Effector memory CD4-positive, alpha-beta T cell (primary cell): ENCODE results near the gene TPM3.
A peak's percentile ranks its signal among the peaks of the same experiment; 100 is the strongest.
"Not testable (repeated sequence)": the region's sequence is repeated elsewhere in the genome, so short reads cannot be mapped to it uniquely, and the experiment has no call there.

Experiments
- DNase-seq, 3 donors: peaks; one replicate each; pipeline ENCODE4 v3.0.0-alpha.2; 2020
- H3K27ac ChIP-seq: 2 replicates; pipeline ENCODE4 v1.7.0; 2013; ENCODE audit warnings: mild to moderate bottlenecking, low read length, moderate library complexity; ENCODE audit not compliant: insufficient read depth, poor library complexity, severe bottlenecking
- H3K27me3 ChIP-seq: replicated peaks from 2 replicates; pipeline ENCODE4 v1.7.0; 2013; ENCODE audit warnings: mild to moderate bottlenecking, low read length; ENCODE audit not compliant: insufficient read depth, control insufficient read depth, poor library complexity, severe bottlenecking
- H3K36me3 ChIP-seq: 2 replicates; pipeline ENCODE4 v1.7.0; 2013; ENCODE audit warnings: mild to moderate bottlenecking, low read length, moderate library complexity; ENCODE audit not compliant: control insufficient read depth, insufficient read depth
- H3K4me1 ChIP-seq: 2 replicates; pipeline ENCODE4 v1.7.0; 2013; ENCODE audit warnings: low read length, mild to moderate bottlenecking; ENCODE audit not compliant: control insufficient read depth, insufficient read depth, poor library complexity, severe bottlenecking
- H3K4me3 ChIP-seq: 2 replicates; pipeline ENCODE4 v1.7.0; 2013; ENCODE audit warnings: low read length, low read depth, mild to moderate bottlenecking; ENCODE audit not compliant: insufficient read depth, poor library complexity, severe bottlenecking
- H3K9me3 ChIP-seq: 2 replicates; pipeline ENCODE4 v1.7.0; 2013; ENCODE audit warnings: mild to moderate bottlenecking, low read length, moderate library complexity; ENCODE audit not compliant: control insufficient read depth

The TPM3 gene

DNA sequence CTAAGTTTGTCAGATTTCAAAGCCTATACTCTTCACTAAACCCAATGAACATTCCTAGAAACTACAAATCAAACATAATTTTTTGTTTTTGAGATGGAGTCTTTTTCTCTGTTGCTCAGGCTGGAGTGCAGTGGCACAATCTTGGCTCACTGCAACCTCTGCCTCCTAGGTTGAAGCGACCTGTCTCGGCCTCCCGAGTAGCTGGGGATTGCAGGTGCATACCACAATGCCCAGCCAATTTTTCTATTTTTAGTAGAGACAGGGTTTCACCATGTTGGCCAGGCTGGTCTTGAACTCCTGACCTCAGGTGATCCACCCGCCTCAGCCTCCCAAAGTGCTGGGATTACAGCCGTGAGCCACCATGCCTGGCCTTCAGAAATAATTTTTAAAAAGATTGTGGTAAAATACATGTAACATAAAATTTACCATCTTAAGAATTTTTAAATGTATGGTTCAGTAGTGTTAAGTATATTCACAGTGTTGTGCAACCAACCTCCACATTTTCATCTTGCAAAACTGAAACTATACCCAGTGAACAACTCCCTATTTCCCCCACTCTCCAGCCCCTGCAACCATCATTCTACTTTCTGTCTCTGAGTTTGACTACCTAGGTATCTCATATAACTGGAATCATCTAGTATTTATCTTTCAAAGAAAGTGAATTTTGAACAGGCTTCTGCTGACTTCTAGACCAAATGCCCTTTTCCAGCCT is 16.9 kb upstream of the TPM3 start:
- no peak for DNase-seq
- Histone ChIP-seq H3K4me1 (no peaks in the 10 kb centered on the region), H3K4me3 (no peak overlapping the region), H3K27ac (no peak overlapping the region), H3K9me3 (no peaks in the 10 kb centered on the region), H3K36me3 (peaks cover 58% of the 10 kb centered on the region), H3K27me3 (no peaks in the 10 kb centered on the region)

DNA sequence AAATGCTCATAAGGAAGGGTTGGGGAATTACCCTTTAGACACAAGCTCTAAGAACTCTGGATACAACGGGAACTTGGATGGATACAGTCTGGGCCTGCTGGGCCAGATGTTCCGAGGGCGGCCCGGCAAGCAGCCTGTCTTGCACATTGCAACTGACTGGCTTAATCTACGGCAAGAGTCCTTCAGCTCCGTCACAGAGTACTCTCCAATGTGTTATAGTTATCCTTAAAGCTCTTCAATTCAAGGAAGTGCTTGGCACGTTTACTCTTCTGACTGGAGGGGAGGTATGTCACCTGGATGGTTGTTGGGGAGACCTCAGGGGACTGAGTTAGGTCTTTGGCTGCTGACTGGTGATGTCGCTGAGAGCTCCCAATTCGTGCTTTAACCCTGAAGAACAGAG is 15.4 kb upstream of the TPM3 start:
- no peaks in the 10 kb centered on the region for H3K27me3 ChIP-seq
- DNase-seq, result no peak
- no peak overlapping the region for H3K4me3 ChIP-seq
- no peak overlapping the region for H3K27ac ChIP-seq
- H3K36me3 ChIP-seq, result peaks cover 43% of the 10 kb centered on the region
- no peaks in the 10 kb centered on the region for H3K4me1 ChIP-seq
- H3K9me3 ChIP-seq, result no peaks in the 10 kb centered on the region

DNA sequence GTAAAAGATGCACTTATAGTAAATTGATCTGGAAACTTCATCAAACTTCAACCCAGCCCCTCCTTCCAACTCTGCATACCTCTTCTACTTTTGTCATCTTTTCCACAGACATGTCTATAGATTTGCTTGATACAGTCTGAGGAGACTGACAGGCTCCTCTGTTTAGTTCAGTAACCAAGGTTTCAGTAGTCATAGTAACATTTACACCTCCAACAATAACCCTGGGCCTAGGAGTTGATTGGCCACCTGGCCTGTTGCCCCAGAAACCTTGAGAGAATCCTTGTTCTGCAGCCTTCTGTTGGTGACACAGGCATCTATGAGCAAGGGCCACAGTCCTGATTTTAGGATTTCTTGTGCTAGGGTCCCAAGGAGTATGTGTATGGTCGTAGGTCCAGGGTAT is 14.3 kb upstream of the TPM3 start, which contains the start of gene CFAP141:
TSS of gene CFAP141 (minus strand) at position 138 of the 400 bp plus-strand sequence. CDS start at position 112, 26 bp downstream.
- Histone ChIP-seq H3K4me1 (no peaks in the 10 kb centered on the region), H3K27ac (no peak within 1 kb of the TSS), H3K4me3 (no peak within 1 kb of the TSS), H3K9me3 (no peaks in the 10 kb centered on the region), H3K27me3 (no peaks in the 10 kb centered on the region), H3K36me3 (peaks cover 32% of the 10 kb centered on the region)
- no peak for DNase-seq

DNA sequence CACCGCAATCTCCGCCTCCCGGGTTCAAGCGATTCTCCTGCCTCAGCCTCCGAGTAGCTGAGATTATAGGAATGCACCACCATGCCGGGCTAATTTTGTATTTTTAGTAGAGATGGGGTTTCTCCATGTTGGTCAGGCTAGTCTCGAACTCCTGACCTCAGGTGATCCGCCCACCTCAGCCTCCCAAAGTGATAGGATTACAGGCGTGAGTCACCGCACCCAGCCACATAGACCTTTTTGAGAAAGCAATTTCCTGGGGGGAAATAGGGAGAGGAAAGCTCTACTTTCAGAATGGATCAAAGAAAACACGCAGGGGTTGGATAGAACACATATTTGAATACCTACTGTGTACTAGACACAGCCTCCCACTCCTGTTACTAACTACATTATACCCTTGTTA is 13.9 kb upstream of the TPM3 start:
- not testable (repeated sequence) for DNase-seq, H3K4me3 ChIP-seq

DNA sequence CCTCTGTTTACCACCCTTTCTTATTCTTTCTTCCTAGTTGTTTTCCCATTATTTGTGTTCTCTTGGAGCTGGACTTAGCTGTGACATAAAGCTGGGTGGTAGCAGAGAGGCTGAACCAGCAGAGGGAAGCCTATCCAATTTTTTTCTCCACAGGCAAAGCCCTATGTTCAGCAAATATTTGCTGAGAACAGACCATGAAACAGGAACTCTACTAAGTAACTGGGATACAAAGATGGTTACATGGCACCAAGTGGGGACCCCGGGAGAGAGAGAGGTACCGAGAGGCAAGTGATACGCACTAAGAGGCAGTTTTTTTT is 7.6 kb upstream of the TPM3 start:
- H3K4me3 ChIP-seq, result no peak overlapping the region
- no peaks in the 10 kb centered on the region for H3K36me3 ChIP-seq
- H3K27ac ChIP-seq, result no peak overlapping the region
- DNase-seq, result no peak
- no peaks in the 10 kb centered on the region for H3K9me3 ChIP-seq
- H3K27me3 ChIP-seq, result no peaks in the 10 kb centered on the region
- H3K4me1 ChIP-seq, result no peaks in the 10 kb centered on the region

More for the DNA sequence above, 13.9 kb upstream of the TPM3 start:
- not testable (repeated sequence) for H3K27ac ChIP-seq, H3K9me3 ChIP-seq, H3K4me1 ChIP-seq, H3K27me3 ChIP-seq
- peaks cover 31% of the 10 kb centered on the region for H3K36me3 ChIP-seq

DNA sequence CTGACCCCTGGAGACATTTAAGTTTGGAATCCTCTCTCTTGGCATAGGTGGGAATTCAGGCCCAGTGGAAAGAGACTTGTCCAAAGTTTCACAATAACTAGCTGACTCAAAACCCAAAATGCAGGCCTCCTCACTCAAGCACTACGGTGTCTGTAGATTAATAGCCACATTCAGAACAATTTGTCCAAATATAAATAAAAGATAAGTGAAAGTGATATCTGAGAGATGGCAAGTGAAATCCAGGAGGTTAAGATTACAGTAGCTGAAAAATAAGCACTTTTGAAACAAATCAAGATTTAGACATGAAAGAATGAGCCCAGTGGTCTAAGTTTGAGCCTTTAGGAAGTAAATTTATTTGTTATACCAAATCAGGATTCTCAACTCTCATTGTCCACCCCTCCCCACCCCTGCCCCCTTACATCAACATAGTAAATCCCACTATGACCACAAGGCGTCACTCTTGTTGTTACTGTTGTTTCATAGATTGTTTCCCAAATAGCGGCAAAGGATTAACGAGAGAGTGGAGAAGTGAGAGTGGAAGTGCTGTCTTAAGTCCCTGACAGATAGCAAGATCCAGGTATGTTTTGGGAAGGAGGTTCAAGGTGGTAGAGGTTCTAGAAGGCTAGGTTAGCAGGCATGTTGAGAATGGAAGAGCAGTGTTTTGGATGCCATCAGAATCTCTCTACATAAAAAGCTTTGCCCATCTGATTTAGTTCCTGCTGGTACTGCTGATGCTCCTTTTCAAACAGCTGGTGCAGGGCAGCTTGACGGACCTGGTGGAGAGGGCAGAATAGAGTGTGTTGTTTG is 7.1 kb upstream of the TPM3 start:
- Histone ChIP-seq H3K27me3 (no peaks in the 10 kb centered on the region), H3K36me3 (no peaks in the 10 kb centered on the region), H3K4me3 (no peak overlapping the region), H3K27ac (no peak overlapping the region), H3K9me3 (no peaks in the 10 kb centered on the region), H3K4me1 (no peaks in the 10 kb centered on the region)
- DNase-seq, result peak in 2 of 3 donors; percentile 11 to 26

DNA sequence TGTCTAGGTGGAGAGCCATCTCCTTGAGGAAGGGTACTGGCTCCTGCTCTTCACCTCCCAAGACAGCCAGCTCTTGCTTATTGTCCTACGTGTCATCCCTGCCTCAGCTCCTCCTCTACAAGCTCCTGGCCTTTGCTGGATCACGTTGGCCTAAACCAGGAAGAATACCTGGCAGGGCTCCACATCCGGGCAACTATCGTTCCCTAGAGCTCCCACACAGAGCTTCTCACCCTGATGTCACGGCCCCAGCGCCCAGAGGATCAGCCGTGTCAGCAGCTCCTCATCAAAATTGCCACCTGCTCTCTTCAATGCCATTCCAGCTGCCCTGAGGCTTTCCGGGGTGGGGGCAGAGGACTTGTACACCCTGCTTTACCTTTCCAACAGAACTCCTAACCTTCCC is 1.9 kb upstream of the TPM3 start:
- H3K4me3 ChIP-seq, result no peak overlapping the region
- no peak for DNase-seq
- H3K9me3 ChIP-seq, result no peaks in the 10 kb centered on the region

DNA sequence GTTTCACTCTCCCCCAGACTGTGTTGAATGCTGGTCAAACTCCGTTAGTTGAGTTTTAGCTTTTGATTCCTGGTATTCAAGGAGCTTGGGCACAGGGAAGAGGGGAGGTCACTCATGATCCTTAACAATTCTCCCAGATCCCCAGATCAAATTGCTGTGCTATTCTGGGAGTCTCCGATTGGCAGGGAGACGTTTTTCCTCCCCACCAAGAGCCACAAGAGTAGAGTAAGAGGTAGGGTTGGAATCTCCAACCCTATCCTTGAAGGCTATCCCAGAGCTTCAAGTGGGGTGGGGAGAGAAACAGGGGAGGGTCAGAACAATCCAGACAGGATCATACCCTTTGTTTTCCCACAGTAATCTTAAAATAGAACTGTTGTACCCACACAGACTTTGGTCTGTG is 576 bp upstream of the TPM3 start:
- no peaks in the 10 kb centered on the region for H3K36me3 ChIP-seq
- H3K27me3 ChIP-seq, result no peaks in the 10 kb centered on the region
- no peak for DNase-seq
- no peaks in the 10 kb centered on the region for H3K9me3 ChIP-seq
- no peaks in the 10 kb centered on the region for H3K4me1 ChIP-seq
- no peak overlapping the region for H3K27ac ChIP-seq
- H3K4me3 ChIP-seq, result no peak overlapping the region

More for the DNA sequence above, 1.9 kb upstream of the TPM3 start:
- H3K27me3 ChIP-seq, result no peaks in the 10 kb centered on the region
- no peaks in the 10 kb centered on the region for H3K36me3 ChIP-seq
- H3K4me1 ChIP-seq, result no peaks in the 10 kb centered on the region
- no peak overlapping the region for H3K27ac ChIP-seq

DNA sequence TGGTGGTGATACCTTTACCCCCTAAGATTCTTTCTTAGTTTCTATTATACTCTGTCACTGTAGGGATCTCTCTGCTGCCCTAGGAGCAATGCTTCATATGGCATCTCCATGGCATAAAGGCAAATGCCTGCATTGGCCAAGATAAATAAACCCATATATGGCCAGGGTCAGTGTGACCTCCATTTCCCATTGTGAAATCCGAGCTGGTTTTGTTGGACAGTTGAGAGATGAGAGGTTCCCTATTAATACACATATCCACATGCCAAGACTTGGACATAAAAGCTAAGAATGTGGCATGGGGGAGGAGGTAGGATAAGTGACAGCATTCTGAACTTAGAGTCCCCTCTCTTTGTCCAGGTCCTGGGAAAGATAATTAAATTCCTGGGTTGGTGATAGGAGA is 1.4 kb downstream of the TPM3 start:
- Histone ChIP-seq H3K4me3 (no peak overlapping the region), H3K36me3 (no peaks in the 10 kb centered on the region), H3K27me3 (no peaks in the 10 kb centered on the region), H3K27ac (no peak overlapping the region), H3K9me3 (no peaks in the 10 kb centered on the region), H3K4me1 (no peaks in the 10 kb centered on the region)
- no peak for DNase-seq

DNA sequence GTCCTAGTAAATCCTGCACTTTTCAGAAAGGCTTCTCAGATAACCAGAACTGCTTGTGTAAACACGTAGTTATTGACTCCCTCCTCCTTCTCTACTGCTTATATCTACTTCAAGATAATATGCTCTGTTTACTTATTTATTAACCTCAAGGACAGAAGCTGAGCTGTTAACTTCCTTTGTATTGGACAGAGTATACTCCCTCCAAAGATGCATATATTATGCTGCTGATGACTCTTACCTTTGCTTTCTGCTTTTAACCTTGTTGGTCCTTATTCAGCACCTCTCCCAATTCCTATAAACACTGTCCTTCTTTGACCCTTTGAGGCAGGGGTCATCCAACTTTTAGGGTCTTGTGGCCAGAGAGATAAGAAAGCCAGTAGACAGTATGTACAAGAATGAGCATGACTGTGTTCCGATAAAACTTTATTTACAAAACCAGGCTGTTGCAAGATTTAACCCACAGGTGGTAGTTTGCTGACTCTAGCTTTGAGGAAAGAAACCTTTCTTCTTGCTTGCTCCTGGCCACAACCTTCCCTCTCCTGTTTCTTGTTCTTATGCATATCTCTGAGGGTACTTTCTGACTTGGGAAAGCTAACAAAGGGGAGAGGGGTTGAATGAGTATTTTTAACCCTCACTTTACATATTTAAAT is 4.9 kb downstream of the TPM3 start:
- DNase-seq, result no peak
- Histone ChIP-seq H3K36me3 (no peaks in the 10 kb centered on the region), H3K4me3 (no peak overlapping the region), H3K9me3 (no peaks in the 10 kb centered on the region), H3K4me1 (peaks cover 7% of the 10 kb centered on the region), H3K27ac (no peak overlapping the region), H3K27me3 (no peaks in the 10 kb centered on the region)
